GM12801 (cell line): ENCODE measurements around the gene ANP32B.

Source experiments
- TF ChIP-seq, protein P1 (sequence below): IDR thresholded peaks from one replicate; pipeline ENCODE4 v1.5.1; 2011; ENCODE audit warnings: control low read depth; ENCODE audit not compliant: insufficient read length; ENCODE audit errors: extremely low read depth

ANP32B gene

DNA sequence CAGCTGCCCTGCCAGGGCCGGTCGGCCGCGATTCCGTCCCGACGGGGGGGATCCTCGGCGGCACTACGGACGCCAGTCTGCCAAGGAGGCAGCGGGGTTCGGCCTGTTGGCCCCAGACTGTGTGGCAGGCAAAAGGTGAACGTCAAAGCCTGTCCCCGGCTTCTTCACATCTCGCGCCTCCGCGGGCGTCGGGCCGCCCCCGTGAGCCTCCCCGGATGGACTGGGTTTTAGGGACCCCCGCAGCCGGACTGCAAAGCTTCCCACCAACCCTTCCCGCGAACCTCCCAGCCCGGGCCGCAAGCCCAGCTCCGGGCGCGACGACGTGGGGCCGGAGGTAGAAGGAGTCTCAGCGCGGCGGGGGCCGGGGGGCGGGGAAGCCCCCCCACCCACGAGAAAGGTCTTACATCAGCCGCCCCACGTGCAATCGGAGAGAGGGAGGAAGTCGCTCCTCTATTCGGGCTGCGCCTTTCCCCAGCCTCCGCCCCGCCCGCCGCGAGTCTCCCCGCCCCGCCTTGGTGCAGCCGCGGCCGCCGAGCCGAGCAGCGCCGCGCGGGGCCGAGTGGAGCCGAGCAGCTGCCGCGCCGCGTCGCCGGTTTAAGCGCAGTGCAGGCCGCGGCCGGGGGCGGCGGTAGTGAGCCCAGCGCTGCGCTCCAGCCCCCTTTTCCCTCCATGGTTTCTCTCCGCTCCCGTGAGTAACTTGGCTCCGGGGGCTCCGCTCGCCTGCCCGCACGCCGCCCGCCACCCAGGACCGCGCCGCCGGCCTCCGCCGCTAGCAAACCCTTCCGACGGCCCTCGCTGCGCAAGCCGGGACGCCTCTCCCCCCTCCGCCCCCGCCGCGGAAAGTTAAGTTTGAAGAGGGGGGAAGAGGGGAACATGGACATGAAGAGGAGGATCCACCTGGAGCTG, at the start of gene ANP32B:
Gene ANP32B (plus strand): TSS at position 659 of the 906 bp plus-strand sequence. CDS start 215 bp downstream, at position 874.
- TF ChIP-seq, protein P1, sequence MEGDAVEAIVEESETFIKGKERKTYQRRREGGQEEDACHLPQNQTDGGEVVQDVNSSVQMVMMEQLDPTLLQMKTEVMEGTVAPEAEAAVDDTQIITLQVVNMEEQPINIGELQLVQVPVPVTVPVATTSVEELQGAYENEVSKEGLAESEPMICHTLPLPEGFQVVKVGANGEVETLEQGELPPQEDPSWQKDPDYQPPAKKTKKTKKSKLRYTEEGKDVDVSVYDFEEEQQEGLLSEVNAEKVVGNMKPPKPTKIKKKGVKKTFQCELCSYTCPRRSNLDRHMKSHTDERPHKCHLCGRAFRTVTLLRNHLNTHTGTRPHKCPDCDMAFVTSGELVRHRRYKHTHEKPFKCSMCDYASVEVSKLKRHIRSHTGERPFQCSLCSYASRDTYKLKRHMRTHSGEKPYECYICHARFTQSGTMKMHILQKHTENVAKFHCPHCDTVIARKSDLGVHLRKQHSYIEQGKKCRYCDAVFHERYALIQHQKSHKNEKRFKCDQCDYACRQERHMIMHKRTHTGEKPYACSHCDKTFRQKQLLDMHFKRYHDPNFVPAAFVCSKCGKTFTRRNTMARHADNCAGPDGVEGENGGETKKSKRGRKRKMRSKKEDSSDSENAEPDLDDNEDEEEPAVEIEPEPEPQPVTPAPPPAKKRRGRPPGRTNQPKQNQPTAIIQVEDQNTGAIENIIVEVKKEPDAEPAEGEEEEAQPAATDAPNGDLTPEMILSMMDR = no peak

GRCh38 chr9:97934321-97935115, 48.6 kb upstream of the ANP32B start:
- TF ChIP-seq, protein P1 = no peak

- TF ChIP-seq, protein P1 = no peak
These were observed 47.9 kb upstream of the ANP32B start for GRCh38 chr9:97935276-97935675.

GRCh38 chr9:97936998-97937397, 46.1 kb upstream of the ANP32B start:
- TF ChIP-seq, protein P1 = no peak

DNA sequence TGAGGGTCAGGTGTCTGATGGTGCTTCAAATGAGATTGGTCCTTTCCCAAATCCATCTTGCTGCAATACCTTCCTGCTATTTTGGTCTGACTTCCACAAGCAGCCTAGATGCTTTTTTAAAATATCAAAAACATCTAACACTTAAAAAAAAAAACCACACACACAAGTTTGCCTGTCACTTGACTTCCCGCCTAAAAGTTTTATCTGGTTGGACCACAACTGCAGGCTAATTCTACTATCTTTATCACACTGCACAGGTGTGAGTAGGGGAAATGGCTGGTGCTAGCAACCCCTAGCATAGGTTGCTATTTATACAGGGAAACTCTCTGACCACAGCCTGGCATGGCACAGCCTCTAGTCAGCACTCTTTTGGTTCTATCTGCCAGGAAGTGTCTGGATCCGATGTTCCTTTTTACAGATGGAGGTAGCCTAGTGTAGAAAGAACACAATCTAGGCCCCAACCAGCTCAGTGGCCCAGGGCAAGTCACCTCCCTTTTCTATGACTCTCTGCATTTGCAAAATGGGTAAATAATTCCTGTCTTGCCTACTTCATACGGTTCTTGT, 45.0 kb upstream of the ANP32B start, which contains the start of gene HEMGN:
Gene HEMGN (minus strand): TSS at position 92 of the 564 bp plus-strand sequence. CDS start 36 bp downstream, at position 56.
- TF ChIP-seq, protein P1 = no peak

- TF ChIP-seq, protein P1 = no peak
These were observed 42.9 kb upstream of the ANP32B start for GRCh38 chr9:97940233-97940632.

GRCh38 chr9:97940741-97941140, 42.4 kb upstream of the ANP32B start:
- TF ChIP-seq, protein P1 = no peak
